Psoas muscle (tissue), 8 donors: ENCODE measurements around the gene KIF12. TPM values are rescaled to one million over a fixed set of nuclear protein-coding genes. Genes with fewer than 3 reads are reported as not detected.

Experiments used
- ATAC-seq, 4 donors: fragments of 200-7000 bp; cut with Tn5 transposase; one replicate each; pipeline ENCODE4 v1.9.1; 2020; ENCODE audit warnings: moderate library complexity in 3 of 4, mild to moderate bottlenecking in 2 of 4
- DNase-seq, 2 donors: peaks; one replicate each; pipeline ENCODE4 v3.0.0-alpha.2; 2020
- H3K27ac ChIP-seq: fragments of 200-600 bp; one replicate; pipeline ENCODE4 v1.8.0; 2022
- H3K27me3 ChIP-seq, 3 donors: fragments of 200-600 bp in 1 of 3; one replicate each; pipeline versions ENCODE4 v1.6.1 to v1.8.0; 2013 to 2022; ENCODE audit warnings: low read length in 2 of 3, mild to moderate bottlenecking in 2 of 3, moderate library complexity in 1 of 3; ENCODE audit not compliant: insufficient read depth in 3 of 3
- H3K36me3 ChIP-seq, 2 donors: fragments of 200-600 bp in 1 of 2; one replicate each; pipeline versions ENCODE4 v1.6.1 to v1.8.0; 2013 to 2022; ENCODE audit warnings: low read depth in 1 of 2, mild to moderate bottlenecking in 1 of 2, moderate library complexity in 1 of 2; ENCODE audit not compliant: insufficient read depth in 1 of 2
- H3K4me1 ChIP-seq: fragments of 200-600 bp; one replicate; pipeline ENCODE4 v1.8.0; 2022
- H3K4me3 ChIP-seq: fragments of 200-600 bp; one replicate; pipeline ENCODE4 v1.8.0; 2022; ENCODE audit warnings: mild to moderate bottlenecking
- H3K9me3 ChIP-seq: fragments of 200-600 bp; one replicate; pipeline ENCODE4 v1.8.0; 2022
- WGBS, 3 donors: extraction: QIAGEN DNeasy Blood & Tissue Kit; methylation state at CpG; one replicate each; pipeline versions ENCODE4 v1.1.6 to v1.1.7; 2013; 5-methylcytosine and 5-hydroxymethylcytosine counted together
- intact Hi-C, 2 donors: fragments of 100-400 bp; cut with DNase I; formaldehyde crosslinking; loops; one replicate each; pipeline versions ENCODE4 v1.11.0 to v1.14.2; 2022
- polyA plus RNA-seq, 3 donors: library from polyadenylated mRNA; stranded (reverse); fragments of 200-250 nt; gene quantifications; one replicate each; pipeline ENCODE4 v1.2.3, GENCODE V29; 2013
- total RNA-seq, 4 donors: library from RNA; stranded (reverse); fragmentation: NEBNext Ultra II Directional in 2 of 4; extraction: Animal tissue kit (Norgen Biotek cat#: 25700) in 2 of 4; gene quantifications; one replicate each; pipeline versions ENCODE4 v1.2.1 to v1.2.4, GENCODE V29; 2021 to 2023
- TF ChIP-seq, protein P1 (sequence below): fragments of 200-600 bp; IDR thresholded peaks from one replicate; pipeline ENCODE4 v1.8.0; 2022; ENCODE audit warnings: antibody characterized with exemption
- donor health status: healthy with polysubstance abuse.
- donor health status: DM: no; HTN: no; CAD: no; lungs with moderate emphysema.
- donor health status: Bipolar disorder and iron deficiency.
- donor health status: healthy.
- donor health status: DM: yes; HTN: yes; CAD: no.
- donor health status: DM: no; HTN: no; CAD: no.
- donor health status: DM: no; HTN: no; CAD: no.
- donor health status: DM: yes; HTN: yes; CAD: no.

KIF12 gene
- total and polyA plus RNA-seq, 7 donors, result 0.03 to 0.13 (median 0.04) TPM; not detected in 4

DNA sequence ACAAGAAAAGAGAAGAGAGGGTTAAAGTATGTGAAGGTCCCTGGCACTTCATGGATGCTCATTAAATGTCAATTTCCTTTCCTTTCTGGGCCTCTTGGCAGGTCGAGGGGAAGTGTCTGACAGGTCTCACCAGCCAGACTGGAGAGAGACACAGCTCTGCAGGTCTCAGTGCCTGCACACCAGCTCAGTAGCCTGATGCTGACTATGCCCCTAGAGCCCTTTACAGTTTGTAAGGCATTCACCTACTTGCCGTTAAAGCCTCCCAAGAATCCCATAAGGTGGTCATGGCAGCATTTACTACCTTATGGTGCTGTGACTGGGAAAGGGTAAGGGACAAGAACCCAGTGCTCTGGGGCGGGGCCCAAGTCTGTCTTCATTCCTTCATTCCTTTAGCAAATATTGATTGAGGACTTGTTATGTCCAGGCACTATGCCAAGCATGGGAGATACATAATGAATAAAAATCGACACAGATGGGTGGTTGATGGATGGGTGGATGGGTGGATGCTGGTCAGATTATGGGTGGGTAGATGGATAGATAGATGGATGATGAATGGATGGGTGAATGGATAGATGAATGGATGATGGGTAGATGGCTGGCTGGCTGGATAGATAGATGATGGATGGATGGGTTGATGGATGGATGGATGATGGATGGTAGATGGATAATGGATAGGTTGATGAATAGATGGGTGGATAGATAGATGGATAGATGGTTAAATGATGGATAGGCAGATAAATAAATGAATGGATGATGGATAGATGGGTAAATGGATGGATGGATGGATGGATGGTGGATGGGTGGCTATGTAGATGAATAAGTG lies 21.3 kb upstream of the KIF12 start:
- Histone ChIP-seq H3K4me1 (no peaks in the 10 kb centered on the region), H3K27ac (no peak overlapping the region), H3K36me3 (no peaks in the 10 kb centered on the region), H3K9me3 (no peaks in the 10 kb centered on the region), H3K4me3 (no peak overlapping the region), H3K27me3 (peaks cover 0 to 10% (median 2%) of the 10 kb centered on the region in 3 donors)
- TF ChIP-seq, protein P1, sequence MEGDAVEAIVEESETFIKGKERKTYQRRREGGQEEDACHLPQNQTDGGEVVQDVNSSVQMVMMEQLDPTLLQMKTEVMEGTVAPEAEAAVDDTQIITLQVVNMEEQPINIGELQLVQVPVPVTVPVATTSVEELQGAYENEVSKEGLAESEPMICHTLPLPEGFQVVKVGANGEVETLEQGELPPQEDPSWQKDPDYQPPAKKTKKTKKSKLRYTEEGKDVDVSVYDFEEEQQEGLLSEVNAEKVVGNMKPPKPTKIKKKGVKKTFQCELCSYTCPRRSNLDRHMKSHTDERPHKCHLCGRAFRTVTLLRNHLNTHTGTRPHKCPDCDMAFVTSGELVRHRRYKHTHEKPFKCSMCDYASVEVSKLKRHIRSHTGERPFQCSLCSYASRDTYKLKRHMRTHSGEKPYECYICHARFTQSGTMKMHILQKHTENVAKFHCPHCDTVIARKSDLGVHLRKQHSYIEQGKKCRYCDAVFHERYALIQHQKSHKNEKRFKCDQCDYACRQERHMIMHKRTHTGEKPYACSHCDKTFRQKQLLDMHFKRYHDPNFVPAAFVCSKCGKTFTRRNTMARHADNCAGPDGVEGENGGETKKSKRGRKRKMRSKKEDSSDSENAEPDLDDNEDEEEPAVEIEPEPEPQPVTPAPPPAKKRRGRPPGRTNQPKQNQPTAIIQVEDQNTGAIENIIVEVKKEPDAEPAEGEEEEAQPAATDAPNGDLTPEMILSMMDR, result no peak
- intact Hi-C loops, result no loop called here
- ATAC-seq (no peak), DNase-seq (no peak)
- 65 to 69% (median 66%) methylated on average over 4 of the region's 4 CpGs for WGBS, 3 donors

DNA sequence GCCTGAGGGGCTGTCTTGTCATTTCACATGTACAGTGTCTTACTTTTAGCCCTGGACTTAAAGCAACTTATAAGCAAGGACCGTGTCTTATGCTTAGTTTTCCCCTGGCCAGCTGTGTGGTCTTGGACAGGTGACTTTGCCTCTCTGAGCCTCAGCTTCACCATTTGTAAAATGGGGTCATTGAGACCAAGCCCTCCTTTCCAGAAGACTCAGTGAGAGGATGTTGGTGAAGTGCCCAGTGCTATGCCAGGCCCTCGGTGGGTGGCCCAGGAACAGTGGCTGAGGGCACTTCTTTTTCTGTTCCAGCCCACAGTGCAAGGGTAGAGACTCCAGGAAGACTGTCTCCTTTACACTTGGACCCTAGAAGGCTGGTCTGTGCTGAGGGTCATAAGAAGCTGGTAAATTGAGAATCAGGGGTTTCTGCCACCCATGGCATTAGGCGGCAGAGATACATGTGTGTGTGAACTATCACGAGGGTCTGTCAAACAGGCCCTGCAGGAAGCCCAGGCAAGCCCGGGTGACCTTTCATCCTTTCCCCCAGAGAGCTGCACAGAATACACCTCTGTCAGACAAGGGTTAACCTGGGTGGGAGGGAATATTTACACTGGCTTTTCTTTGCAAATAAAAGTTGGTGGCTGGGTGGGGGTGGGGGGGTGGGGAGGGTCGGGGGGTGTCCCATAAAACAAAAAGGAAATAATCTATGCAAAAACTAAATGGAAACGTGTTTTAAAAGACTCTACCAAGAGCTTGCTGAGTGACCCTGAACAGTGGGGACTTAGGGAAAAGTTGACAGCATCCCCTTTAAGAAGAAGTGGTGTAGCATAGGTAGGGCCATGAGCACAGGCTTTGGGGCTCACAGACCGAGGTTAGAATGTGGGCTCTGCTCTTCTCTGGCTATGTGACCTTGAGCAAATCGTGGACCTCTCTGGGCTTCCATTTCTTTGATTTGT lies 20.4 kb upstream of the KIF12 start:
- no peaks in the 10 kb centered on the region for H3K4me1 ChIP-seq
- H3K9me3 ChIP-seq, result no peaks in the 10 kb centered on the region
- peaks cover 0 to 10% (median 2%) of the 10 kb centered on the region in 3 donors for H3K27me3 ChIP-seq
- H3K27ac ChIP-seq, result no peak overlapping the region
- ATAC-seq, result no peak
- TF ChIP-seq, protein P1, result no peak
- no peak for DNase-seq
- H3K4me3 ChIP-seq, result no peak overlapping the region
- no peaks in the 10 kb centered on the region for H3K36me3 ChIP-seq
- intact Hi-C loops, result no loop called here
- 62 to 79% (median 62%) methylated on average over 8 to 9 of the region's 9 CpGs for WGBS, 3 donors

DNA sequence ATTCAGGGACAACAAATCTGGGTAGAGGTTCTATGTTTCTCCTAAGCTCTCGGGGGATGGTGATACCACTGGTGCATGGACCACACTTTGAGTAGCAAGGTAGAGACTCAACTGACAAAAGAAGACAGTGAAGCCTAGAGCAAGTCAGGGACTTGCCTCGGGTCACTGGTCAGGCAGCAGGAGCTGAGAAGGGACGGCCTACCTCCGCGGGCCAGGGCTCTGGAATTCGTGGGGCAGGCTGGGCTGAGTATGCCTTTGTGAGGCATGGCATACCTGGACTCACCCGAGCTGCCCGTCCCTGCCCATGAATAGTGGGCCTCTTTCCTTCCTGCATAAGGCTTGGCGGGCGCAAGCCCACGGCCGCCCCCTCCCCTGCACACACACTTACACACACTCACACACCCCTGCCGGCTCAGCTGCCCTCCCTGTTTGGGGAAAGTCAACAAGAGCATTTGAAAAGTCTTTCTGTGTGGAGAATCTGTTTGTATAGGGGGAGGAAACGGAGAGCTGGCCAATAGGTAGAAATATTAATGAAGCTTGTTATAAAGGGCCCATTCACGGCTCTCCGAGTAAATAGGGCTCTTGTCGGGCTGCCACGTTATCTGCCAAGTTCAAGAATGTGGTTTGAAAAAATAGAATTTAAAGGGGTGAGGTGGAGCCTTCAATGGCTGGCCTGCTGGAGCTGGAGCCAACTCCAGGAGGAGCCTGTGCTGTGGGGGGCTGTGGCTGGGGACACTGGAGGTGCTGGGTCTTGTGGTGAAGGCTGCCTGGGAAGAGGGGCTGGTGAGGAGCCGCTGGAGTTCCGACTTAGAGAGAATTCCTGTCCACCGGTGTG lies 19.1 kb upstream of the KIF12 start:
- H3K9me3 ChIP-seq, result no peaks in the 10 kb centered on the region
- no peaks in the 10 kb centered on the region for H3K4me1 ChIP-seq
- WGBS, 3 donors, result 75 to 84% (median 76%) methylated on average over 20 to 21 of the region's 21 CpGs
- no peaks in the 10 kb centered on the region for H3K36me3 ChIP-seq
- intact Hi-C loops, result no loop called here
- TF ChIP-seq, protein P1, result no peak
- DNase-seq, result no peak
- no peak for ATAC-seq
- H3K27ac ChIP-seq, result no peak overlapping the region
- no peak overlapping the region for H3K4me3 ChIP-seq
- H3K27me3 ChIP-seq, result peaks cover 0 to 10% (median 2%) of the 10 kb centered on the region in 3 donors

DNA sequence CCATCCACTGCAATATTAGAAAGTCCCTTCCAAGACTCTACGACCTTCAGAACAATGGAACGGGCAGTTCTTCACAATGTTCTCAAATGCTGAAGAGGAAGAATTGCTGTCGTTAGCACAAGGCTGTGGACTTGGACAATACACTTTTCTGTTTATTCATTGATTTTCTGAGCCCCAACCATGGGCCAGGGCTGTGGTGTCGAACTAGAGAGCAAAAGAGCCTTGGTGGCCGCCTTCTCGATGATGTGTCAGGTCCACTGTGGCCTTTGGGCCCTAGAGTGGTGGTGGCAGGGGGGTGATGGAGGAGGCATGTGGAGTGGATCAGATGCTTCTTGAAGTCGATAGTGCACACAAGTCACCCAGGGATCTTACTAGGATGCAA lies 18.5 kb upstream of the KIF12 start:
- no peaks in the 10 kb centered on the region for H3K9me3 ChIP-seq
- intact Hi-C loops, result no loop called here
- TF ChIP-seq, protein P1, result no peak
- ATAC-seq, result no peak
- H3K36me3 ChIP-seq, result no peaks in the 10 kb centered on the region
- peaks cover 0 to 10% (median 2%) of the 10 kb centered on the region in 3 donors for H3K27me3 ChIP-seq
- H3K4me3 ChIP-seq, result no peak overlapping the region
- H3K27ac ChIP-seq, result no peak overlapping the region
- H3K4me1 ChIP-seq, result no peaks in the 10 kb centered on the region
- WGBS, 3 donors, result 90 to 94% (median 92%) methylated on average over 7 of the region's 7 CpGs
- DNase-seq, result no peak
